CD4-positive, alpha-beta T cell treated with Interferon alpha-2 for 1 hour (primary cell): ENCODE data around the gene SSX2.
"Not testable (repeated sequence)": the region's sequence is repeated elsewhere in the genome, so short reads cannot be mapped to it uniquely, and the experiment has no call there.

Experiments
- DNase-seq, 2 donors: peaks; one replicate each; pipeline ENCODE4 v3.0.0-alpha.2; 2020 to 2022

The SSX2 gene

GRCh38 chrX:52707078-52707477 is at the start of gene SSX2:
SSX2 (minus strand) TSS chrX:52707178; CDS start chrX:52705749, 1,429 bp downstream.
- DNase-seq: not testable (repeated sequence)

- not testable (repeated sequence) for DNase-seq
These were observed 44.0 kb upstream of the SSX2 start, which contains the start of gene SSX2B for GRCh38 chrX:52750952-52751351. SSX2B (plus strand) TSS chrX:52751252; CDS start chrX:52752681, 1,429 bp downstream.

GRCh38 chrX:52692034-52692433 is 14.9 kb downstream of the SSX2 start:
- DNase-seq: not testable (repeated sequence)

- not testable (repeated sequence) for DNase-seq
These were observed 44.8 kb downstream of the SSX2 start for GRCh38 chrX:52662218-52662617.

GRCh38 chrX:52655475-52655874 is 51.5 kb downstream of the SSX2 start:
- DNase-seq: not testable (repeated sequence)

- not testable (repeated sequence) for DNase-seq
These were observed 52.2 kb downstream of the SSX2 start, which contains the start of gene SSX7 for GRCh38 chrX:52654800-52655199. SSX7 (minus strand) TSS chrX:52654900; CDS start chrX:52653472, 1,428 bp downstream.

- not testable (repeated sequence) for DNase-seq
These were observed 56.3 kb downstream of the SSX2 start for GRCh38 chrX:52650676-52651075.

- not testable (repeated sequence) for DNase-seq
These were observed 58.0 kb downstream of the SSX2 start for GRCh38 chrX:52648956-52649355.
